GM12891 (cell line): ENCODE data around the gene CLEC18B.
"Not testable (repeated sequence)": the region's sequence is repeated elsewhere in the genome, so short reads cannot be mapped to it uniquely, and the experiment has no call there.

Source experiments
- DNase-seq: peaks from one replicate; pipeline ENCODE4 v3.0.0; 2011; ENCODE audit warnings: low spot score; ENCODE audit not compliant: insufficient read length
- FAIRE-seq: peaks from 2 replicates; lab custom pipeline; 2011; peaks lifted over from hg19 to GRCh38; lab: Jason Lieb, UNC
- PAX5 ChIP-seq: IDR thresholded peaks from 2 replicates; pipeline ENCODE4 v1.6.1; 2011; ENCODE audit warnings: low read length, moderate library complexity, mild to moderate bottlenecking; ENCODE audit not compliant: insufficient read depth, severe bottlenecking
- POLR2A ChIP-seq: IDR thresholded peaks from 2 replicates; pipeline ENCODE4 v1.6.1; 2011; ENCODE audit warnings: low read depth, low read length, control low read depth
- POLR2AphosphoS5 ChIP-seq: IDR thresholded peaks from 2 replicates; pipeline ENCODE4 v1.6.1; 2011; ENCODE audit warnings: low read depth, low read length, control low read depth
- POU2F2 ChIP-seq: IDR thresholded peaks from 2 replicates; pipeline ENCODE4 v1.6.1; 2011; ENCODE audit warnings: low read depth, mild to moderate bottlenecking, control low read depth, low read length, moderate library complexity
- SPI1 ChIP-seq: IDR thresholded peaks from 2 replicates; pipeline ENCODE4 v1.6.1; 2011; ENCODE audit warnings: low read depth, low read length, control low read depth
- TAF1 ChIP-seq: IDR thresholded peaks from 2 replicates; pipeline ENCODE4 v1.6.1; 2011; ENCODE audit warnings: low read depth, low read length, control low read depth

The CLEC18B gene

GRCh38 chr16:74446866-74447265 lies 25.6 kb upstream of the CLEC18B start:
- no peak for TF ChIP-seq POLR2A
- TF ChIP-seq TAF1, result no peak
- TF ChIP-seq POLR2AphosphoS5, result no peak
- no peak for FAIRE-seq

GRCh38 chr16:74443624-74444346 lies 22.5 kb upstream of the CLEC18B start:
- FAIRE-seq, DNase-seq: not testable (repeated sequence)

More at GRCh38 chr16:74446866-74447265, 25.6 kb upstream of the CLEC18B start:
- DNase-seq, result no peak

- TF ChIP-seq POU2F2 (no peak), POLR2A (no peak), PAX5 (no peak), SPI1 (no peak), POLR2AphosphoS5 (no peak), TAF1 (no peak)
- no peak for FAIRE-seq
- no peak for DNase-seq
Measured at GRCh38 chr16:74439685-74440084, 18.4 kb upstream of the CLEC18B start.

- no peak for FAIRE-seq
- no peak for DNase-seq
Measured at GRCh38 chr16:74438492-74438979, 17.3 kb upstream of the CLEC18B start.

GRCh38 chr16:74431516-74431915 lies 10.2 kb upstream of the CLEC18B start:
- DNase-seq (no peak), FAIRE-seq (no peak)
- TF ChIP-seq POU2F2 (no peak), POLR2A (no peak), TAF1 (no peak), POLR2AphosphoS5 (no peak), SPI1 (no peak), PAX5 (no peak)

More at GRCh38 chr16:74438492-74438979, 17.3 kb upstream of the CLEC18B start:
- TF ChIP-seq SPI1 (no peak), POLR2AphosphoS5 (no peak), POU2F2 (no peak), TAF1 (no peak), POLR2A (no peak), PAX5 (no peak)

- FAIRE-seq, result peak; percentile 28
- DNase-seq, result not testable (repeated sequence)
Measured at GRCh38 chr16:74430036-74430712, 8.9 kb upstream of the CLEC18B start.

- FAIRE-seq, DNase-seq: not testable (repeated sequence)
Measured at GRCh38 chr16:74428493-74428892, 7.2 kb upstream of the CLEC18B start.

GRCh38 chr16:74425751-74426150 lies 4.5 kb upstream of the CLEC18B start:
- not testable (repeated sequence) for FAIRE-seq, DNase-seq

GRCh38 chr16:74423721-74424120 lies 2.4 kb upstream of the CLEC18B start:
- DNase-seq, FAIRE-seq: not testable (repeated sequence)

- not testable (repeated sequence) for DNase-seq, FAIRE-seq
Measured at GRCh38 chr16:74422086-74422485, 808 bp upstream of the CLEC18B start.

- not testable (repeated sequence) for DNase-seq, FAIRE-seq
Measured at GRCh38 chr16:74421482-74421785, 156 bp upstream of the CLEC18B start.

- FAIRE-seq, DNase-seq: not testable (repeated sequence)
Measured at GRCh38 chr16:74419811-74420210, 1.5 kb downstream of the CLEC18B start.

GRCh38 chr16:74417897-74418296 lies 3.4 kb downstream of the CLEC18B start:
- not testable (repeated sequence) for FAIRE-seq, DNase-seq

- not testable (repeated sequence) for FAIRE-seq, DNase-seq
Measured at GRCh38 chr16:74413920-74414319, 7.4 kb downstream of the CLEC18B start.

- DNase-seq, FAIRE-seq: not testable (repeated sequence)
Measured at GRCh38 chr16:74413485-74413884, 7.8 kb downstream of the CLEC18B start.

GRCh38 chr16:74412775-74413390 lies 8.4 kb downstream of the CLEC18B start:
- FAIRE-seq, DNase-seq: not testable (repeated sequence)

GRCh38 chr16:74412138-74412774 lies 9.0 kb downstream of the CLEC18B start:
- FAIRE-seq, DNase-seq: not testable (repeated sequence)
